Activated naive CD4-positive, alpha-beta T cell treated with anti-CD3 and anti-CD28 coated beads, Interleukin-2, amount 50 U/mL, for 72 hours (primary cell): Measurements from ENCODE around the gene CTBS. TPM values are rescaled to one million over a fixed set of nuclear protein-coding genes. Genes with fewer than 3 reads are reported as not detected.
"Not testable (repeated sequence)": the region's sequence is repeated elsewhere in the genome, so short reads cannot be mapped to it uniquely, and the experiment has no call there.

Experiments used
- ATAC-seq, 2 donors: fragments of 150-1000 bp; cut with Tn5 transposase; 2 replicates each; pipeline ENCODE4 v1.10.0; 2021; ENCODE audit warnings: mild to moderate bottlenecking in 2 of 2, moderate library complexity in 2 of 2
- DNase-seq, 2 donors: peaks; one replicate each; pipeline ENCODE4 v3.0.0; 2021 to 2022; ENCODE audit warnings: low spot score in 2 of 2
- H3K27ac Mint-ChIP-seq, 2 donors: one replicate each; pipeline ENCODE4 v1.8.0; 2022; ENCODE audit warnings: mild to moderate bottlenecking in 2 of 2, mixed read lengths in 2 of 2
- H3K36me3 Mint-ChIP-seq, 2 donors: one replicate each; pipeline ENCODE4 v1.8.0; 2022; ENCODE audit warnings: mixed read lengths in 2 of 2
- H3K9me3 Mint-ChIP-seq, 2 donors: one replicate each; pipeline ENCODE4 v1.8.0; 2022; ENCODE audit warnings: mixed read lengths in 2 of 2
- total RNA-seq, 2 donors: library from RNA; stranded (reverse); gene quantifications; one replicate each; pipeline ENCODE4 v1.2.3, GENCODE V29; 2022

Gene CTBS
- total RNA-seq, 2 donors from 2014 or later, result 14.6 to 22.8 TPM

- ATAC-seq (no peak), DNase-seq (no peak)
- peaks cover 5 to 6% of the 10 kb centered on the region in 2 donors for H3K36me3 Mint-ChIP-seq
- no peak overlapping the region for H3K27ac Mint-ChIP-seq
- H3K9me3 Mint-ChIP-seq, result no peaks in the 10 kb centered on the region
Measured at GRCh38 chr1:84541679-84542078, 32.6 kb downstream of the CTBS start.

GRCh38 chr1:84540759-84541158, 33.5 kb downstream of the CTBS start:
- DNase-seq, result no peak
- no peak for ATAC-seq
- Mint-ChIP-seq H3K36me3 (peaks cover 5 to 6% of the 10 kb centered on the region in 2 donors), H3K9me3 (no peaks in the 10 kb centered on the region), H3K27ac (no peak overlapping the region)

DNA sequence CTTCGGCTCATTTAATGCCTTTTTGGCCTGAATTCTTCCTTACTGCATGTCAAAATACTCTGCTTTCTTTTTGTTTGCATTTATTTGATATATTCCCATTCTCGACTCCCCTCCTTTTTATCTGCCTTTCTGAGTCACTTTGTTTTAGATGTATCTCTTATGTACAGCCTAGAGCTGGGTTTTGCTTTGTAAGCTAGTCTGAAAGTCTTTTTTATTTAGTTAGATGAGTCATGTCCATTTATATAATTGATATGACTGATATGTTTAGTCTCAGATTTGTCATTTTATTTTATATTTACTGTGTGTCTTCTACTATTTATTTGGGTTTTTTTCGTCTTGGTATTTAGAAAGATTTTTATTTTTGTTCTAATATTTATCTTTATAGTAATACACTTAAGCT, 34.3 kb downstream of the CTBS start:
- DNase-seq (no peak), ATAC-seq (peak in 1 of 2 donors; percentile 64)
- Mint-ChIP-seq H3K36me3 (peaks cover 5 to 6% of the 10 kb centered on the region in 2 donors), H3K27ac (no peak overlapping the region), H3K9me3 (no peaks in the 10 kb centered on the region)

DNA sequence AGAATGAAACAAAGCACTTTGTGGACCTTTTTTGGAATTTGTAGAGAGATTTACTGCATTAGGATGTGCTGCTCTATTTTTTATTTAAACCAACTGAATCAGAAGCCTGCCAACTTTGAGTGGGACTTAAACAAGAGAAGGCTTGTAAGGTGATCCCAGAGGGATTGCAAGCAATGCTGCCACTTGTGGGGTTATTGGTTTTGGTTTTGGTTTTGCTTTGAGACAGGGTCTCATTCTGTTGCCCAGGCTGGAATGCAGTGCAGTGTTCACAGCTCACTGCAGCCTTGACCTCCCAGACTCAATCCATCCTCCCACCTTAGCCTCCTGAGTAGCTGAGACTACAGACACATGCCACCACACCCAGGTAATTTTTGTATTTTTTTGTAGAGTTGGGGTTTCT, 35.6 kb downstream of the CTBS start:
- ATAC-seq (peak in 1 of 2 donors; percentile 37), DNase-seq (no peak)
- peak overlapping the region in 1 of 2 donors; percentile 60 for H3K27ac Mint-ChIP-seq
- H3K36me3 Mint-ChIP-seq, result peaks cover 5 to 6% of the 10 kb centered on the region in 2 donors
- H3K9me3 Mint-ChIP-seq, result no peaks in the 10 kb centered on the region

DNA sequence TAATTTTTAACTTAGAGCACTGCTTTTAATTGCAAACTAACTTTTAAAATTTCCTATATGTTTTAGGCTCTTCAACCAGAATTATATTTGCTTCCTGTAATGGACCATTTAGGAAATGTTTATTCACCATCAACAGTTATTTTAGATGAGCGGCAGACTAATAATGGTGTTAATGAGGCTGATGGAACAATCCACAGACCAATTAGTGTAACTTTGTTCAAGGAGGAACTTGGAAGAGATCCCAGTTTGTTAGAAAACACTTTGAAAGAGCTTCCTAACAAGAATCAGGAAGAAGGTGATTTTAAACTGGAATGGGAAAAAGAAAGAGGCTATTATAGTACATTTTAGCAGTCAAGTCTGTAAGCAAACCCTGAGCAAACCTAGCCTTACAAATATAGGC, 48.5 kb downstream of the CTBS start:
- no peak for DNase-seq
- H3K9me3 Mint-ChIP-seq, result no peaks in the 10 kb centered on the region
- no peak for ATAC-seq
- no peak overlapping the region for H3K27ac Mint-ChIP-seq
- H3K36me3 Mint-ChIP-seq, result no peaks in the 10 kb centered on the region

DNA sequence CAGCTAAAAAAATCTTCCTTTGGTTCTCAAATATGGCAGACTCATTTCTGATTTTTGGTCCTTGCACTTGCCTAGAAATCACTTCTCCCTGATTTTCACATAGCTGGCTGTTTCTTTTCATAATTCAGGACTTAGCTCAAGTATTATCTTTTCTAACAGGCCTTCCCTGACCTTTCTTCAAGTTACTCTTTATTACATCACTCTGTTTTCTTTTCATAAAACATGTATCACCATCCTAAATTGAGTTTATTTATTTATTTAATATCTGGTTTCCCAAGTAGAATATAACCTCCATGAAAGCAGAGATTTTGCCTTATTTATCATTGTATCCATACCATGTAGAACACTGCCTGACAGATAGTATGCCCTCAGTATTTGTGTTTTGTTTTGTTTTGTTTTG, 49.6 kb downstream of the CTBS start:
- H3K27ac Mint-ChIP-seq, result no peak overlapping the region
- no peaks in the 10 kb centered on the region for H3K9me3 Mint-ChIP-seq
- ATAC-seq, result no peak
- no peak for DNase-seq
- no peaks in the 10 kb centered on the region for H3K36me3 Mint-ChIP-seq

GRCh38 chr1:84510668-84511067, 63.6 kb downstream of the CTBS start:
- no peak for DNase-seq
- ATAC-seq, result no peak
- Mint-ChIP-seq H3K9me3 (peaks cover 0 to 11% of the 10 kb centered on the region in 2 donors), H3K27ac (no peak overlapping the region), H3K36me3 (peaks cover 6 to 15% of the 10 kb centered on the region in 2 donors)

- Mint-ChIP-seq H3K9me3 (peaks cover 0 to 11% of the 10 kb centered on the region in 2 donors), H3K27ac (no peak overlapping the region), H3K36me3 (peaks cover 11 to 20% of the 10 kb centered on the region in 2 donors)
- no peak for ATAC-seq
- no peak for DNase-seq
Measured at GRCh38 chr1:84510165-84510564, 64.1 kb downstream of the CTBS start.

- Mint-ChIP-seq H3K9me3 (peaks cover 0 to 11% of the 10 kb centered on the region in 2 donors), H3K36me3 (peaks cover 22 to 30% of the 10 kb centered on the region in 2 donors), H3K27ac (no peak overlapping the region)
- DNase-seq, result no peak
- ATAC-seq, result no peak
Measured at GRCh38 chr1:84509029-84509428, 65.2 kb downstream of the CTBS start.

- Mint-ChIP-seq H3K27ac (no peak overlapping the region), H3K36me3 (peaks cover 22 to 30% of the 10 kb centered on the region in 2 donors), H3K9me3 (peaks cover 0 to 11% of the 10 kb centered on the region in 2 donors)
- ATAC-seq (no peak), DNase-seq (no peak)
Measured at GRCh38 chr1:84508510-84508909, 65.7 kb downstream of the CTBS start.

DNA sequence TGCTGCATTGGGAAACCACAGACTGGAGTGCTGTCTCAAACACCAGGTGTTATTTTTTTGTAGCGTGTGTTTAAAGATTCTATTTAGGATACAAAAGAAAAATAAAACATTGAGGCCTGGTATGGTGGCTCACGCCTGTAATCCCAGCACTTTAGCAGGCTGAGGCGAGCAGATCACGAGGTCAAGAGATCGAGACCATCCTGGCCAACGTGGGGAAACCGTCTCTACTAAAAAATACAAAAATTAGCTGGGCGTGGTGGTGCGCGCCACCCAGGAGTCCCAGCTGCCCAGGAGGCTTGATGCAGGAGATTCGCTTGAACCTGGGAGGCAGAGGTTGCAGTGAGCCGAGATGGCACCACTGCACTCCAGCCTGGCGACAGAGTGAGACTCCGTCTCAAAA, 66.4 kb downstream of the CTBS start:
- H3K9me3 Mint-ChIP-seq, result peaks cover 0 to 11% of the 10 kb centered on the region in 2 donors
- not testable (repeated sequence) for H3K27ac Mint-ChIP-seq, DNase-seq, ATAC-seq
- peaks cover 22 to 30% of the 10 kb centered on the region in 2 donors for H3K36me3 Mint-ChIP-seq

GRCh38 chr1:84506729-84507453, 67.3 kb downstream of the CTBS start:
- Mint-ChIP-seq H3K36me3 (peaks cover 22 to 30% of the 10 kb centered on the region in 2 donors), H3K9me3 (peaks cover 0 to 11% of the 10 kb centered on the region in 2 donors), H3K27ac (peak overlapping the region; percentile 98 to 99)
- ATAC-seq (no peak), DNase-seq (no peak)

DNA sequence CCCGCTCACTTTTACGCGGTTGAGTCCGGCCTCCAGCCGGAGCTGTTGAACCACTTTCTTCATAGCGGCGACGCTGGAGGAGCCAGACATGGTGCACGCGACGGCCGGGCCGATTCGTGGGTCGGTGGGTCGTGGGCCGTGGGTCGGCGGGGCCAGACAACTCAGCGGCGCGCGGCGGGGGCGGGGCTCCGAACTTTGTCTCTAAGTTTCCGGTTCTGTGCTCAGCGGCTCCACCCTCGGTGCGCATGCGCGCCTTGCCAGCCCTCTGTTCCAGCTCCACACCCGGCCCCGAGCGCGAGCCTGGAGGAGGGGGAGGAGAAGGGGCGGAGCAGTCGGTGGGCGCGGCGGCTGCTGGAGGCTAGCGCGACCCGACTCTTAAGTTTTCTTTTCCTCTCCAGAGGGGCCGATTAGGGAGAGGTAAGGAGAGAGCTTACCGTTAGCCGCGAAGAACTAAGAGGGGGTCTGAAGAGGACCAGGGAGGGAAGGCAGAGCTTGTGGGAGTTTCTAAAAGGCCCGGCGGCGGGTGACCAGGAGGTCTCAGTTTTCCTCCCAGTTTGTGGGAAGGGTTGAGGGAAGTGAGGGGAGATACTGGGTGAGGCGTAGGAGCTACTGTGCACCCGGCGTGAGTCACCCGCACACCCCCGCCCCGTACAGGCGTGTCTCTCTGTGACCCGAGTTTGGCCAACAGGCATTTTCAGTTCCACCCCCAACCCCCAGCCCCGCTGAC, 68.1 kb downstream of the CTBS start, which contains the start of the genes GNG5 and SPATA1:
Gene GNG5, minus strand, starts transcription at position 580 of the 727 bp plus-strand sequence. Its CDS starts 490 bp downstream, at position 90.
Gene SPATA1, plus strand, starts transcription at position 385 of the 727 bp plus-strand sequence. CDS start 9,974 bp downstream, outside the sequence.
- H3K27ac Mint-ChIP-seq, result peak within 1 kb of the TSS; percentile 99 to 100
- DNase-seq (peak; percentile 95 to 97), ATAC-seq (peak; percentile 80 to 92)
- peaks cover 0 to 11% of the 10 kb centered on the region in 2 donors for H3K9me3 Mint-ChIP-seq
- H3K36me3 Mint-ChIP-seq, result peaks cover 22 to 30% of the 10 kb centered on the region in 2 donors

DNA sequence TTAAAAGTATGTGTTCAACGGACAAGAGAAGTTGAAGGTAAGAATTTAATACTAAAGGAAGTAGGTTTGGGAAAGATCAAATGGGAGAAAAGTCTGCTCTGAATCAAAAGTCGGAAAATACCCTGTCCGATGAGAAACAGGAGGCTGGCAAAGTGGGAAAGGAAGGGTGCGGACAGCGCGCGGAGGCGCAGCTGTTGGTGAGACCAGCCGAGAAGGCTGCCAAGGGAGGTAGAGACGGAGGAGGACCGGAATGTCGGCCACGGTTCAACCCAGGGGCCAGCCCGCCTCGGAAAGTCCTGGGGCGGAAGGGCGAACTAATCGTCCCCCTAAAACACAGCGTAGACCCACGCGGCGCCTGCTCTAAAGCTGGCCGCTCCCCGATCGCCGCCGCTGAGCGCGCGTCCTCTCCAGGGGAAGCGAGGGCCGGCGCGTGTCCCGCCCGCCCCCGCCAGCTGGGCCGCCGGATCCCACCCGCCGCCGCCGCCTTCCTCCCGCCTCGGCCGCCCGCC, 68.7 kb downstream of the CTBS start:
- ATAC-seq, result peak; percentile 15 to 37
- no peak for DNase-seq
- H3K9me3 Mint-ChIP-seq, result peaks cover 0 to 11% of the 10 kb centered on the region in 2 donors
- H3K36me3 Mint-ChIP-seq, result peaks cover 22 to 30% of the 10 kb centered on the region in 2 donors
- peak overlapping the region; percentile 99 to 100 for H3K27ac Mint-ChIP-seq

DNA sequence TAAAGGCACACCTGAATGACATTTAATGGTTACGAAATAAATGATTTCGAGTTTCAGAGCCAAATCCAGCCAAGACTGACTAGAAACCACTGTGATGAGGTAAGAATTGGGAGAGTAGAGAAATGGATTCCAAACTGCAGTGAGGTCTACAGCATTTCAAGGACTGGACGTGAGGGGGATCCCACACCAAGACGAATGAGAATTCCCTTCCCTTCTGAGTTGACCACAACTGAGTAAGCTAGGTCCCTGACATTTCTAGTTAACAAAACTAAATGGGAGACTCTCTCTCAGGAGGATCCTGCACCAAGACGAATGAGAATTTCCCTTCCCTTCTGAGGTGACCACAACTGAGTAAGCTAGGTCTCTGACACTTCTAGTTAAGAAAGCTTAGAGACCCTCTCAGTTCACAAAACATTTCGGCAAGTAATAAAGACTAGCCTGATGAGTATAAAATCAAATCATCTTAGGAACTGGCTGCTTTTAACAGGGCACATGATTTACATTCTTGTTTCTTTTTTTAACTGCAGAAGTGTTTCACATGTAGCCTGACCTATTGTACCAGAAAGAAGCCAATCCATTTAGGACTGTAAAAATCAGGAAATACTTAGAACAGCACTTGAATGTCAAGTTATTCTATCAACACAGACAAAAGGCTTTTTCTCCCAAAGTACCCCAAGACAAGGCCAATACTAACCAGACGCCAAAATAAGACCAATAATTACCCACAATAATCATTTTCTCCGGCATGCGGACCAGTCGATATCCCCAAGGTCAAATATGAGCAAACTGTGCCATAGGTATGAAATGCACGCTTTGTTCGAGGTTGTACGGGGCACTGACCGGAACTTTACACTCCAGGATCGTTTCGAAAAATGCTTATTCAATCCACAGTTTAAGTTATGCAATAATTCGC, 69.4 kb downstream of the CTBS start:
- no peak for DNase-seq
- peak in 1 of 2 donors; percentile 66 for ATAC-seq
- Mint-ChIP-seq H3K27ac (peak overlapping the region; percentile 99 to 100), H3K36me3 (peaks cover 22 to 30% of the 10 kb centered on the region in 2 donors), H3K9me3 (peaks cover 0 to 11% of the 10 kb centered on the region in 2 donors)

GRCh38 chr1:84502927-84503326, 71.3 kb downstream of the CTBS start:
- DNase-seq (no peak), ATAC-seq (no peak)
- H3K27ac Mint-ChIP-seq, result no peak overlapping the region
- no peaks in the 10 kb centered on the region for H3K9me3 Mint-ChIP-seq
- H3K36me3 Mint-ChIP-seq, result peaks cover 17 to 22% of the 10 kb centered on the region in 2 donors
